A549 treated with RU486 at 1 μM for 4 hours (cell line): ENCODE measurements around the gene ELAVL4. TPM values are rescaled to one million over a fixed set of nuclear protein-coding genes. Genes with fewer than 3 reads are reported as not detected.

Experiments
- total RNA-seq: library from RNA; stranded (reverse); fragments of 200-300 nt; extraction: Qiagen RNA extraction; gene quantifications from 5 replicates; pipeline ENCODE4 v1.2.3, GENCODE V29; 2022; ENCODE audit warnings: low read depth

ELAVL4 gene
- total RNA-seq = not detected in 5 replicates

GRCh38 chr1:50108497-50109059 is at the start of gene ELAVL4:
TSS of gene ELAVL4 (plus strand) at chr1:50108920. CDS start at chr1:50109190, 270 bp downstream.

Other genes with a start within 250 kb of the ELAVL4 start
- gene AGBL4, start 85.0 kb upstream of the ELAVL4 start, total RNA-seq = not detected in 5 replicates